HepG2 (cell line): ENCODE results near the gene RFX7. TPM values are rescaled to one million over a fixed set of nuclear protein-coding genes. Genes with fewer than 3 reads are reported as not detected.

Source experiments
- CEBPB ChIP-seq: IDR thresholded peaks from 2 replicates; pipeline ENCODE4 v1.6.1; 2011; ENCODE audit warnings: low read depth, low read length, improper control_type of control experiment, borderline replicate concordance
- CENPBD1 ChIP-seq: sonication (generic); formaldehyde crosslinking; IDR thresholded peaks from 2 replicates; pipeline ENCODE4 v1.8.0; 2022; ENCODE audit warnings: missing genetic modification reagents, low read depth, mild to moderate bottlenecking, borderline replicate concordance
- ELF1 ChIP-seq: sonication (generic); formaldehyde crosslinking; IDR thresholded peaks from 2 replicates; pipeline ENCODE4 v1.4.0; 2020; ENCODE audit warnings: missing genetic modification reagents
- FOXP1 ChIP-seq, 2 experiments: fragments of 450-650 bp in 1 of 2; IDR thresholded peaks; 2 replicates each; pipeline ENCODE4 v1.6.1; 2017 to 2018; ENCODE audit warnings: antibody characterized with exemption in 1 of 2
- GPN1 ChIP-seq: sonication (generic); formaldehyde crosslinking; IDR thresholded peaks from 2 replicates; pipeline ENCODE4 v1.5.1; 2020; ENCODE audit warnings: missing genetic modification reagents, borderline replicate concordance
- HNRNPH1 ChIP-seq: fragments of 200-400 bp; formaldehyde crosslinking; optimal IDR thresholded peaks from 2 replicates; pipeline ENCODE3; 2017; ENCODE audit warnings: mild to moderate bottlenecking, low read depth, low read length
- IRF1 ChIP-seq: sonication (generic); formaldehyde crosslinking; IDR thresholded peaks from 2 replicates; pipeline ENCODE4 v1.4.0; 2020; ENCODE audit warnings: low read depth, mild to moderate bottlenecking, missing genetic modification reagents
- NPAS2 ChIP-seq: sonication (generic); formaldehyde crosslinking; IDR thresholded peaks from 2 replicates; pipeline ENCODE4 v1.8.0; 2022; ENCODE audit warnings: mild to moderate bottlenecking, missing genetic modification reagents, borderline replicate concordance
- SIN3A ChIP-seq: IDR thresholded peaks from 2 replicates; pipeline ENCODE4 v1.6.1; 2011; ENCODE audit warnings: low read depth, mild to moderate bottlenecking, control low read depth, low read length, borderline replicate concordance
- SYNCRIP ChIP-seq: fragments of 200-400 bp; formaldehyde crosslinking; IDR thresholded peaks from 2 replicates; pipeline ENCODE4 v1.6.1; 2018; ENCODE audit warnings: mild to moderate bottlenecking, low read depth, low read length; ENCODE audit not compliant: insufficient read depth
- TRIM24 ChIP-seq: sonication (generic); formaldehyde crosslinking; IDR thresholded peaks from 2 replicates; pipeline ENCODE4 v1.8.0; 2022; ENCODE audit warnings: mild to moderate bottlenecking, missing genetic modification reagents
- TSC22D2 ChIP-seq: sonication (generic); formaldehyde crosslinking; IDR thresholded peaks from 2 replicates; pipeline ENCODE4 v1.5.1; 2020; ENCODE audit warnings: missing genetic modification reagents, mild to moderate bottlenecking, borderline replicate concordance
- ZFP36 ChIP-seq: fragments of 150-350 bp; IDR thresholded peaks from 2 replicates; pipeline ENCODE4 v1.6.1; 2018; ENCODE audit warnings: borderline replicate concordance, low read length, low read depth; ENCODE audit not compliant: partially characterized antibody
- ZNF33A ChIP-seq: sonication (generic); formaldehyde crosslinking; IDR thresholded peaks from 2 replicates; pipeline ENCODE4 v1.5.1; 2020; ENCODE audit warnings: missing genetic modification reagents, mild to moderate bottlenecking, moderate library complexity, borderline replicate concordance
- ZNF382 ChIP-seq: sonication (generic); formaldehyde crosslinking; IDR thresholded peaks from 2 replicates; pipeline ENCODE4 v1.5.0; 2020; ENCODE audit warnings: missing genetic modification reagents, mild to moderate bottlenecking, borderline replicate concordance
- ZNF414 ChIP-seq: sonication (generic); formaldehyde crosslinking; IDR thresholded peaks from 2 replicates; pipeline ENCODE4 v1.5.0; 2020; ENCODE audit warnings: missing genetic modification reagents
- ZNF550 ChIP-seq: sonication (generic); formaldehyde crosslinking; IDR thresholded peaks from 2 replicates; pipeline ENCODE4 v1.4.0; 2020; ENCODE audit warnings: mild to moderate bottlenecking, missing genetic modification reagents, borderline replicate concordance
- ZNF737 ChIP-seq: sonication (generic); formaldehyde crosslinking; IDR thresholded peaks from 2 replicates; pipeline ENCODE4 v1.5.0; 2020; ENCODE audit warnings: missing genetic modification reagents, mild to moderate bottlenecking, borderline replicate concordance
- ZNF768 ChIP-seq: sonication (generic); formaldehyde crosslinking; IDR thresholded peaks from 2 replicates; pipeline ENCODE4 v1.4.0; 2020; ENCODE audit warnings: missing genetic modification reagents
- polyA plus RNA-seq, 8 experiments: library from polyadenylated mRNA; depleted of rRNA in 3 of 8; stranded (reverse) in 7 of 8; unstranded in 1 of 8; fragments of >200 nt; fragmentation: Illumina TruSeq in 4 of 8; extraction: Trizol in 4 of 8; gene quantifications; 2 replicates each; pipeline versions ENCODE4 v1.2.1 to v1.2.3, GENCODE V29; 2011 to 2016; ENCODE audit warnings: low read depth in 4 of 8, missing spikeins in 1 of 8, mixed read lengths in 1 of 8; ENCODE audit not compliant: insufficient read depth in 1 of 8
- total RNA-seq, 5 experiments: library from RNA; depleted of rRNA; stranded (reverse); fragments of >200 nt; fragmentation: Illumina TruSeq; extraction: Trizol; gene quantifications; 2 replicates each; pipeline ENCODE4 v1.2.3, GENCODE V29; 2016; ENCODE audit warnings: low read depth in 1 of 5
- TF ChIP-seq, protein P1 (sequence below): sonication (generic); formaldehyde crosslinking; IDR thresholded peaks from 2 replicates; pipeline ENCODE4 v1.5.0; 2020; ENCODE audit warnings: missing genetic modification reagents, mild to moderate bottlenecking, borderline replicate concordance
- TF ChIP-seq, protein P2 (sequence below): IDR thresholded peaks from 2 replicates; pipeline ENCODE4 v1.6.1; 2016; ENCODE audit warnings: mild to moderate bottlenecking

Gene RFX7
- total and polyA plus RNA-seq, 2 of the 13 experiments (the other 11 are each of a cell fraction or from before 2014, with no cell fraction given), result 8.5 to 10.4 TPM

DNA sequence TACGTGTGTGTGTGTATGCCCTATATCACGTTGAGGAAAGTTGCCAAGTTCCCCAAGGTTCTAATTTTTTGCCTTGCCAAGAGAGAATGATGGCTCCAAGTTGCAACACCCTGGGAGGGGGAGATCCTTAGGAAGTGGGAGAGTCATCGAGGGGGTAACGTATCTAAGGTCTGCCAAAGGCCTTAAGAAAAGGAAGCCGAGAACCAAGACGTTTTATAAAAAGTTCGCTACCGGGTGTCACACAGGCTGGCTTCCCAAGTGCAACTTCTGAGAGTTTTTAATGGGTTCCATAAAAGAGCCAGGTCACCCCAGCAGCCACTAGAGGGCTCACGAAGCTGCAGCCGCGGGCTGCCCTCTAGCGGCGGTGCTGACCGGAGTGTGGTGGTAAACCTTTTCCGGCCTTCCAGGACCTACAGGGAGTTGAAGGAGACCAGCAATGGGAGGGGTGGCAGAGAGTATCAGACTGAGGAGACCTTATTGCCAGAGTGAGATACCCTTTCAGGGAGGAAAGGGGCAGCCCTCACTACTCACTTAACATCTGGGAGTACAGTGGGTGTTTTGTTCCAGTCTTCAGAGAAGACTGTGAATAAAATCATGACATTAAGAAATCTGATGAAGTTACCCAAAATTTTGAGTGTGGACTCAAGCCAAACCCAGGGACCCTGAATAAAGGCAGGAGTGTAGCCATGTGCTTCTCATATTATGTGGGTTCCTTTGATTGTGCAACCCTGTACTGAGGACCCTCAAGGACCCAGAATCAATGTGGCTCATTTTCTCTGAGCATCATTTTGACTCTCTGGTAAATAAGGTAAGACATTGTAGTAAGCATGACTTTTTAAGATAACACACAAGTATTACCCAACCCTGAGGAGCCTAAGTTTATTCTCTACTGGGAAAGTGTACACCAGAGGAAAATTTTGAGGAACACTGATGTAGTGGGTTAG lies 2.5 kb upstream of the RFX7 start (continued):
- no peak for TF ChIP-seq IRF1 (CRISPR knock-in tag)
- TF ChIP-seq NPAS2 (CRISPR knock-in tag), result no peak
- no peak for TF ChIP-seq SYNCRIP
- TF ChIP-seq ZNF33A, result no peak
- TF ChIP-seq, protein P1, sequence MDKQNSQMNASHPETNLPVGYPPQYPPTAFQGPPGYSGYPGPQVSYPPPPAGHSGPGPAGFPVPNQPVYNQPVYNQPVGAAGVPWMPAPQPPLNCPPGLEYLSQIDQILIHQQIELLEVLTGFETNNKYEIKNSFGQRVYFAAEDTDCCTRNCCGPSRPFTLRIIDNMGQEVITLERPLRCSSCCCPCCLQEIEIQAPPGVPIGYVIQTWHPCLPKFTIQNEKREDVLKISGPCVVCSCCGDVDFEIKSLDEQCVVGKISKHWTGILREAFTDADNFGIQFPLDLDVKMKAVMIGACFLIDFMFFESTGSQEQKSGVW, result no peak
- peak; percentile 15 for TF ChIP-seq ZFP36
- TF ChIP-seq ELF1 (CRISPR knock-in tag), result peak; percentile 62
- TF ChIP-seq, protein P2, sequence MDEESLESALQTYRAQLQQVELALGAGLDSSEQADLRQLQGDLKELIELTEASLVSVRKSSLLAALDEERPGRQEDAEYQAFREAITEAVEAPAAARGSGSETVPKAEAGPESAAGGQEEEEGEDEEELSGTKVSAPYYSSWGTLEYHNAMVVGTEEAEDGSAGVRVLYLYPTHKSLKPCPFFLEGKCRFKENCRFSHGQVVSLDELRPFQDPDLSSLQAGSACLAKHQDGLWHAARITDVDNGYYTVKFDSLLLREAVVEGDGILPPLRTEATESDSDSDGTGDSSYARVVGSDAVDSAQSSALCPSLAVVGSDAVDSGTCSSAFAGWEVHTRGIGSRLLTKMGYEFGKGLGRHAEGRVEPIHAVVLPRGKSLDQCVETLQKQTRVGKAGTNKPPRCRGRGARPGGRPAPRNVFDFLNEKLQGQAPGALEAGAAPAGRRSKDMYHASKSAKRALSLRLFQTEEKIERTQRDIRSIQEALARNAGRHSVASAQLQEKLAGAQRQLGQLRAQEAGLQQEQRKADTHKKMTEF (CRISPR knock-in tag), result peak; percentile 80
- 0 out of 2 replicates have a peak, but pooled peaks have one; percentile 5 for TF ChIP-seq CEBPB
- TF ChIP-seq FOXP1 (IDR thresholded peaks at IDR 0.05), result no peak
- 0 out of 2 replicates have a peak, but pooled peaks have one; percentile 15 for TF ChIP-seq FOXP1 (CRISPR knock-in tag; IDR thresholded peaks at IDR 0.05)
- no peak for TF ChIP-seq TRIM24 (CRISPR knock-in tag)
- no peak for TF ChIP-seq ZNF737 (CRISPR knock-in tag)
- no peak for TF ChIP-seq ZNF382 (CRISPR knock-in tag)
- no peak for TF ChIP-seq CENPBD1 (CRISPR knock-in tag)
- no peak for TF ChIP-seq HNRNPH1
- TF ChIP-seq ZNF550, result no peak
- TF ChIP-seq GPN1, result no peak
- peak; percentile 81 for TF ChIP-seq ZNF768 (CRISPR knock-in tag)
- TF ChIP-seq SIN3A, result peak; percentile 66; the same call in 1 of the 2 replicates
- TF ChIP-seq ZNF414 (CRISPR knock-in tag), result no peak
- 0 out of 2 replicates have a peak, but pooled peaks have one; percentile 40 for TF ChIP-seq TSC22D2
